GM12801 (cell line): ENCODE data around the gene SMYD3.

Source experiments
- TF ChIP-seq, protein P1 (sequence below): IDR thresholded peaks from one replicate; pipeline ENCODE4 v1.5.1; 2011; ENCODE audit warnings: control low read depth; ENCODE audit not compliant: insufficient read length; ENCODE audit errors: extremely low read depth

Gene SMYD3

DNA sequence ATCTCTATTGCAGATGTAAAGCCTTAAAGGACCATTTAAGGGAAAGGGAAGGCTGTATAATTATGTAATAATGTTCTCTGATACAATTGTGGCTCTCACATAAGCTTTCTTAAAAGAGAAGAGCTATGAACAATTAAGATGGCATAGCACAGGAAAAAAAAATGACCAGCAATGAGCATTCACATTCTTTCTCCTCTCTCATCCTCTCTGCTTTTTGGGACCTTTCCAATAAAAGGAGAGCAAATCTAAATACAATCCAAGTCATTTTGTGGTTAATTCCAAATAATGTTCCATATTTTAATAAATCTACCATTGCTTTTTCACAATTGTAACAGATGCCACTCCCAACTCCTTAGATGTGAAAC lies 23.5 kb downstream of the SMYD3 start:
- TF ChIP-seq, protein P1, sequence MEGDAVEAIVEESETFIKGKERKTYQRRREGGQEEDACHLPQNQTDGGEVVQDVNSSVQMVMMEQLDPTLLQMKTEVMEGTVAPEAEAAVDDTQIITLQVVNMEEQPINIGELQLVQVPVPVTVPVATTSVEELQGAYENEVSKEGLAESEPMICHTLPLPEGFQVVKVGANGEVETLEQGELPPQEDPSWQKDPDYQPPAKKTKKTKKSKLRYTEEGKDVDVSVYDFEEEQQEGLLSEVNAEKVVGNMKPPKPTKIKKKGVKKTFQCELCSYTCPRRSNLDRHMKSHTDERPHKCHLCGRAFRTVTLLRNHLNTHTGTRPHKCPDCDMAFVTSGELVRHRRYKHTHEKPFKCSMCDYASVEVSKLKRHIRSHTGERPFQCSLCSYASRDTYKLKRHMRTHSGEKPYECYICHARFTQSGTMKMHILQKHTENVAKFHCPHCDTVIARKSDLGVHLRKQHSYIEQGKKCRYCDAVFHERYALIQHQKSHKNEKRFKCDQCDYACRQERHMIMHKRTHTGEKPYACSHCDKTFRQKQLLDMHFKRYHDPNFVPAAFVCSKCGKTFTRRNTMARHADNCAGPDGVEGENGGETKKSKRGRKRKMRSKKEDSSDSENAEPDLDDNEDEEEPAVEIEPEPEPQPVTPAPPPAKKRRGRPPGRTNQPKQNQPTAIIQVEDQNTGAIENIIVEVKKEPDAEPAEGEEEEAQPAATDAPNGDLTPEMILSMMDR = no peak

DNA sequence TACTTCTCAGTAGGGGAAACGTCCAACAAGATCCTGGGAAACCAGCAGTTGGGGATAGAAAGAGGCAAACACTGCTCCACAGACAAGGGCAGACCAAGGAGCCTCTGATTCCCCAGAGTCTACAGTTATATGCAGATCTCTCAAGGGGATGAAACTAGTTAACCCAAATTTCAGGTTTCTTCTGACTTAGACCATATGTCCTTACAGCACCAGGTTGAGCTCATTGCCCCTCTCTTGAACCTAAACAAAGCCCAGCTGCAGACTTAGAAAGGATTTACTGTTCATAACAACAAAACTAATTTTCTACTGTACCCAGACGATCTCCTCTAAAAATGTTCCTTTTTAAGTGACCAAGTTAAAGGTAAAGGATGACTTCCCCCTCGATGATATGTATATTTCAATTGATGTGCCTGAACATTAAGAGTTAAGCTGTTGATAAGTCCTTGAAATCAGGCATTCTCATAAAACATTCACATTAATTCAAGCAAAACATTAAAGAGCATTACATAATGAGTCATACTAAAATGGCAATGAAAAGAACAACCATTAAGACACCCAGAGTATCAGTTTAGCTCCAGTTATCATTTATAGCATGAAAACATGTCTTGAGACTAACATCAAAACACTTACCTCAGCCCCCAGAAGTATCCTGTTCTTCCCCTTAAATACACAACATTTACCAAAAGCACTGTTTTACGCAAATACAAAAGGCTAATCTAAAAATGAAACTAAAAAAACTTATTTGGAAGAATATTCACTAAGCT lies 24.1 kb downstream of the SMYD3 start:
- TF ChIP-seq, protein P1 = no peak

DNA sequence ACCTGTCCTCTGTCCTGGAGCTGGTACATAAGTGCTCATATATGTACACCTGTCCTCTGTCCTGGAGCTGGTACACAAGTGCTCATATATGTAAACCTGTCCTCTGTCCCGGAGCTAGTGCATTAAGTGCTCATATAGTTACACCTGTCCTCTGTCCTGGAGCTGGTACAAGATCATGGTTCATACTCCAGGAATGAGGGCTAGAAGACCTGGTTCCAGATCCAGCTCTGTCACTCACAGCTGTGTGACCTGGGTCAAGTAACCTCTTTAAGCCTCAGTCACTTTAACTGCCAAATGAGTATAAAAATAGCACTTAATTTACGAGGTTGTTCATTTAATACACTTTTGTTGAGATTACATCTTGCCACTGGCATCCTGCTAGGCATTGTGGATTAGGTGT lies 28.0 kb downstream of the SMYD3 start:
- TF ChIP-seq, protein P1 = no peak

DNA sequence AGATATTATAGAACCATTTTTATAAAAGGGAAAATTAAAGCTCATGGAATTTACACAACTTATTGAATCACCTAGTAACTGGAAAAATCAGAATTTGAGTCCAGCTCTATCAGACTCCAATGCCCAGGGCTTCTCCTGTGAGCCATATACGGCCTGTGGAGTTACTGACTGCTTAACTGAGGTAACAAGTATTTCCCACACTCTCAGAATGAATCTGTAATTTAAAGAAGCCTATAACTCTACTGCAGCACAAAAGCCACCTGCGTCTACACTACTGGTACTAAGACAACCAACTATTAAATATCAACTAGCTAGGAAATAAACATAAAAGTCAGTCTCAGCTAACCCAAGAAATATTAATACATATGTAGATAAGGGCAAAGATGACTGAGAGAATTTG lies 29.4 kb downstream of the SMYD3 start:
- TF ChIP-seq, protein P1 = no peak

DNA sequence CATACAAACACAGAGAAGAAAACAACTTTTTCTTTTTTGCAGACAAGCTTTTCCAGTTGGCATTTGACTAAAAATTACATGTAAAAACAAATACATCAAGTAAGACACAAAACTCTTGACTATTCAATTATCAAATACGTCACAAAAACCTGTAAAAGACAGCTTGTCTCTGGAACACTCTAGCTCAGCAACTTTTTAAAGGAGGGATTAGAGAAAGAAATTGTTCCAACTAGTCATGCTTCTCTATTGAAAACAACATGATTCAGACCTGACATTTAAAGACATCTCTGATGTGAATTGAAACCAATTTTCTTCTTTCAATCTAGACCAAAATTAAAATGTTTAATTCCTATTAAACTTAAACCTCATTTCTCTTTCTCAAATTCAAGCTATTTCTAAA lies 30.3 kb downstream of the SMYD3 start:
- TF ChIP-seq, protein P1 = no peak

DNA sequence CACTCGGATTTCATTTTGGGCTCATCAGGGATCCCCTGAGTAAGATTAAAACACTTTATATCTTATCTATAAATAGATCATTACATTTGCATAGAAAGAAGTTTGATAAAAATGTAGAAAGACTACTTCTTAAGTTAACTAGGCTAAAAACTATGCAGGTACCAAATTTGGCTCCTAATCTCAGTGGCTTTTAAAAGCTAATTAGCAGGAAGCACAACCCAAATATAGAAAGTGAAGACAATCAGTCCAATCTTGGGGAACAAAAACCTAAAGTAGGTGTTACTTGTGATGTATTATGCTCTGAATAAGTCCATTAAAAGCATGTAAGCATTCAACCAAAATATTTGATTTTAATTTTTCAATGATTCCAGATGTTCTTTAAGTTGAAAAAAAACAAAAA lies 35.4 kb downstream of the SMYD3 start:
- TF ChIP-seq, protein P1 = no peak

DNA sequence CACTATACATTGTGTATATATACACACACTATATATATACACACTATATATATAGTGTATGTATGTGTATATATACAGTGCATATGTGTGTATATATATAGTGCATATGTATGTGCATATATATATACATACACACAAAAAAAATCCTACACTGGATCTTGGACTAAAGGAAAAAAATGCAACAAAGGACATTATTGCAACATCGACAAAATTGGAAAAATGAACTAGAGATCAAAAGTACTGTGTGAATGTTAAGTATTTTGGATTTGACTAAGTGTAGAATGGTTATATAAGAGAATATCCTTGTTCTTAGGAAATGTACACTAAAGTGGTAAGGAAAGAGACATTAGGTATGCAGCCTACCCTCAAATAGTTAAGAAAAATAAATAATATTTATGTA lies 36.5 kb downstream of the SMYD3 start:
- TF ChIP-seq, protein P1 = no peak
